ENCODE measurements around the gene CROCC.

Gene CROCC

GRCh38 chr1:16979475-16980327, 58.0 kb downstream of the CROCC start:
- DNase-seq (ENCODE audit: low read depth): peak; percentile 67
- TF ChIP-seq CTCF (conservative IDR thresholded peaks at IDR 0.05; ENCODE audit: control insufficient read depth, insufficient read depth, low read depth, low read length): no peak
- peak overlapping the region; percentile 70 for H3K4me3 ChIP-seq (ENCODE audit: control insufficient read depth, low read depth, low read length)

GRCh38 chr1:16980473-16981268, 58.9 kb downstream of the CROCC start, which contains the start of gene MFAP2:
MFAP2 (minus strand) TSS chr1:16980620; CDS start chr1:16978273, 2,347 bp downstream.
- TF ChIP-seq CTCF (conservative IDR thresholded peaks at IDR 0.05; ENCODE audit: control insufficient read depth, insufficient read depth, low read depth, low read length): no peak
- peak within 1 kb of the TSS; percentile 70 for H3K4me3 ChIP-seq (ENCODE audit: control insufficient read depth, low read depth, low read length)
- DNase-seq (ENCODE audit: low read depth): peak; percentile 38

DNA sequence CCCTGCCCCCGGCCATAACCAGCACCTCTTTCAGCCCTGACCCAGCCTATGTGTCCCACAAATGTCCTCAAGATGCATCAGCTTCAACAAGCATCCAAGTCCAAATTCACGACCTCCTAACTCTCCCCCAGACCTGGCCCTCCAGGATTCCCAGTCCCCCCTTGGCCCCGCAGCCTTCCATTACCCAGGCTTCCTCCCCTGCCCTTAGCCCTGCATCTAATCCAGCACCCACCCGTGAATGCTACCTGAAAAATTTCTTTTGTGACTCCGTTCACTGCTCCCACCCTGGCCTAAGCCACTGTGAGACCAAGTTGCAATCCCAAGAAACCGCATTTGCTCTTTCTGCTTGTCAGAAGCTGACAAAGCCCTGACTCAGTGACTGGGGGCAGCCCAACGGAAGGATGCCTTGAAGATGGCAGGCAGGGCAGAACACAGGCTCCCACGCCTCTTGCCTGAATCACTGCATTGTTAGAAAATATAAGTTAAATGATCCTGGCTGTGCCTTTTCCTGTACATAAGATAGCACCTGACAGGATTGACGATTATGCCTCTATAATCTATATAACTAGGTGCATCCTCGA, 59.6 kb downstream of the CROCC start:
- peak overlapping the region; percentile 9 for H3K4me3 ChIP-seq (ENCODE audit: control insufficient read depth, low read depth, low read length)
- peak; percentile 95 for DNase-seq (ENCODE audit: low read depth)
- no peak for TF ChIP-seq CTCF (conservative IDR thresholded peaks at IDR 0.05; ENCODE audit: control insufficient read depth, insufficient read depth, low read depth, low read length)

GRCh38 chr1:16982902-16983301, 61.2 kb downstream of the CROCC start:
- H3K4me3 ChIP-seq (ENCODE audit: control insufficient read depth, low read depth, low read length): no peak overlapping the region
- no peak for TF ChIP-seq CTCF (conservative IDR thresholded peaks at IDR 0.05; ENCODE audit: control insufficient read depth, insufficient read depth, low read depth, low read length)
- no peak for DNase-seq (ENCODE audit: low read depth)

DNA sequence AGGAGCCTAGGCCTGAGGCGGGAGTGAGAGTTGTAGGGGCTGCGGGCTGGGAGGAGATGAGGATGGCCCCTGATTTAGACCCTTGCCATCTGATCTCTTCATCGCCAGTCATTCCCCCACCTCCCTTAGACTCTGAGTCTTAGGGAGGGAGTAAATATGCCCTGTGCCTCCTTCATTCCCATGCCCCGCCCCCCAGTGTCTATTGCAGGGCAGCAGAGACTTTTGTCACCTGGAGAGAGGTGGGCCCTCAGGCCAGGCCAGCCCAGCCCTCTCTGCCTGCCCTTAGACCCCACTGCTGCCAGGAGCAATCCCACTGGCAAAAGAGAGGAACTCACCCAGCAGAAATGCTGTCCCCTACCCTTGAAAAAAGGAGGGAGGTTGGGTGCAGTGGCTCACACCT, 61.9 kb downstream of the CROCC start:
- no peak for TF ChIP-seq CTCF (conservative IDR thresholded peaks at IDR 0.05; ENCODE audit: control insufficient read depth, insufficient read depth, low read depth, low read length)
- DNase-seq (ENCODE audit: low read depth): no peak
- H3K4me3 ChIP-seq (ENCODE audit: control insufficient read depth, low read depth, low read length): no peak overlapping the region

GRCh38 chr1:16984717-16985116, 63.0 kb downstream of the CROCC start:
- H3K4me3 ChIP-seq (ENCODE audit: control insufficient read depth, low read depth, low read length): no peak overlapping the region
- TF ChIP-seq CTCF (conservative IDR thresholded peaks at IDR 0.05; ENCODE audit: control insufficient read depth, insufficient read depth, low read depth, low read length): no peak

More at GRCh38 chr1:16984717-16985116, 63.0 kb downstream of the CROCC start:
- DNase-seq (ENCODE audit: low read depth): peak; percentile 95

Data from fibroblast of mammary gland (primary cell).